Right atrium auricular region (tissue), 2 donors: ENCODE results near the gene FOXP1. TPM values are rescaled to one million over a fixed set of nuclear protein-coding genes. Genes with fewer than 3 reads are reported as not detected.

Experiments
- DNase-seq: peaks from one replicate; pipeline ENCODE4 v3.0.0-alpha.2; 2019; ENCODE audit warnings: low spot score
- H3K27ac ChIP-seq, 2 donors: fragments of 200-600 bp; sonication (generic); 1 replicate in 1 of 2; 2 replicates in 1 of 2; pipeline ENCODE4 v1.5.1; 2016 to 2019
- H3K27me3 ChIP-seq, 2 donors: fragments of 200-600 bp; sonication (generic); one replicate each; pipeline versions ENCODE4 v1.5.1 to v1.6.0; 2017 to 2019
- H3K36me3 ChIP-seq: fragments of 200-600 bp; sonication (generic); one replicate; pipeline ENCODE4 v1.5.1; 2016
- H3K4me1 ChIP-seq, 2 donors: fragments of 200-600 bp; sonication (generic); one replicate each; pipeline versions ENCODE4 v1.5.1 to v1.6.0; 2017 to 2019
- H3K4me3 ChIP-seq, 2 donors: fragments of 200-600 bp; sonication (generic); 1 replicate in 1 of 2; 2 replicates in 1 of 2; pipeline ENCODE4 v1.5.1; 2017 to 2019; ENCODE audit warnings: mild to moderate bottlenecking in 1 of 2, moderate library complexity in 1 of 2
- H3K9me3 ChIP-seq, 2 donors: fragments of 200-600 bp; sonication (generic); one replicate each; pipeline ENCODE4 v1.5.1; 2019
- total RNA-seq, 2 donors: library from RNA; depleted of rRNA; stranded (reverse); fragments of >200 nt; gene quantifications; one replicate each; pipeline ENCODE4 v1.1.0, GENCODE V29; 2016
- TF ChIP-seq, protein P1 (sequence below), 2 donors: fragments of 200-600 bp; sonication (generic); IDR thresholded peaks; one replicate each; pipeline ENCODE4 v1.5.1; 2019; ENCODE audit warnings: antibody characterized with exemption in 2 of 2

FOXP1 gene
- total RNA-seq, 2 donors from 2014 or later: 39.2 to 59.0 TPM

DNA sequence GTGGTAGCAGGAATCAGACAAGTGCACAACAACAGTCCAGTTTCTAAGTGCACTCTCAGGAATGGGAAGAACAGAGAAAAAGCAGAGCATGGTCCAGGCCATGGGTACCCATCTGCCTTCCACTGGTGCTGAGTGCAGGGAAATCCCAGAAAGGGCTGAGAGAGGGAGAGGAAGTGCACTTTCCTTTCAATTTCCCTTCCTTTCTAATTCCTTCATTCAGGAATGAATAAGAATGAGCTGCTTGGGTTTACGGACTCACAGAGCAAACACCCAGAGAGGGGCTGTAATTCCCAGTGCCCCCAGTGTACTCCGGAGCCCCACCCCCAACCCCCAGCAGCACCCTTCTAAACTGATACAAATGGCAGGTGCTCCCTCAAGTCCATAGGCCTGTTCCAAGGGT, 300.6 kb downstream of the FOXP1 start:
- H3K4me1 ChIP-seq: no peaks in the 10 kb centered on the region
- H3K4me3 ChIP-seq: no peak overlapping the region
- no peaks in the 10 kb centered on the region for H3K9me3 ChIP-seq
- no peaks in the 10 kb centered on the region for H3K36me3 ChIP-seq
- TF ChIP-seq, protein P1, sequence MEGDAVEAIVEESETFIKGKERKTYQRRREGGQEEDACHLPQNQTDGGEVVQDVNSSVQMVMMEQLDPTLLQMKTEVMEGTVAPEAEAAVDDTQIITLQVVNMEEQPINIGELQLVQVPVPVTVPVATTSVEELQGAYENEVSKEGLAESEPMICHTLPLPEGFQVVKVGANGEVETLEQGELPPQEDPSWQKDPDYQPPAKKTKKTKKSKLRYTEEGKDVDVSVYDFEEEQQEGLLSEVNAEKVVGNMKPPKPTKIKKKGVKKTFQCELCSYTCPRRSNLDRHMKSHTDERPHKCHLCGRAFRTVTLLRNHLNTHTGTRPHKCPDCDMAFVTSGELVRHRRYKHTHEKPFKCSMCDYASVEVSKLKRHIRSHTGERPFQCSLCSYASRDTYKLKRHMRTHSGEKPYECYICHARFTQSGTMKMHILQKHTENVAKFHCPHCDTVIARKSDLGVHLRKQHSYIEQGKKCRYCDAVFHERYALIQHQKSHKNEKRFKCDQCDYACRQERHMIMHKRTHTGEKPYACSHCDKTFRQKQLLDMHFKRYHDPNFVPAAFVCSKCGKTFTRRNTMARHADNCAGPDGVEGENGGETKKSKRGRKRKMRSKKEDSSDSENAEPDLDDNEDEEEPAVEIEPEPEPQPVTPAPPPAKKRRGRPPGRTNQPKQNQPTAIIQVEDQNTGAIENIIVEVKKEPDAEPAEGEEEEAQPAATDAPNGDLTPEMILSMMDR (IDR thresholded peaks at IDR 0.05): no peak
- DNase-seq: no peak
- H3K27ac ChIP-seq: no peak overlapping the region
- no peaks in the 10 kb centered on the region for H3K27me3 ChIP-seq

DNA sequence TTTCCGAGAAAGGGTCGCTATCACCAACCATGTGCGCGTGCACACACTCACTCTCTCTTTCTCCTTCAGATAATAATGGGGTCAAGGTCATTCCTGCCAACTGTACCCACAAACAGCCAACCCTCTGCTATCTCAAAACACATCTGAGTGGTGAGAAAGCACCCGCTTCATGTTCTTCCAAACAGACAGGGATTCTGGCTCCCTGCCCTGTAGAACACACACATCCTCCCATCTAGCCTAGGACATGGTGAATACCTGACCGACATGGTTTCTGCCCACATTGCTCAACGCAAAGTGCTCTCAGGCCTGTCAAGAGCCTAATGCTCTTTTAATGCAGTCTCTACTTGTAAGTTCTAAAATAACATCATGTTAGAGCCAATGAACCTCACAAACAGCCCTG, 302.2 kb downstream of the FOXP1 start:
- Histone ChIP-seq H3K9me3 (no peaks in the 10 kb centered on the region), H3K4me3 (no peak overlapping the region), H3K27ac (no peak overlapping the region), H3K4me1 (no peaks in the 10 kb centered on the region), H3K36me3 (no peaks in the 10 kb centered on the region), H3K27me3 (no peaks in the 10 kb centered on the region)
- TF ChIP-seq, protein P1 (IDR thresholded peaks at IDR 0.05): no peak
- DNase-seq: no peak

DNA sequence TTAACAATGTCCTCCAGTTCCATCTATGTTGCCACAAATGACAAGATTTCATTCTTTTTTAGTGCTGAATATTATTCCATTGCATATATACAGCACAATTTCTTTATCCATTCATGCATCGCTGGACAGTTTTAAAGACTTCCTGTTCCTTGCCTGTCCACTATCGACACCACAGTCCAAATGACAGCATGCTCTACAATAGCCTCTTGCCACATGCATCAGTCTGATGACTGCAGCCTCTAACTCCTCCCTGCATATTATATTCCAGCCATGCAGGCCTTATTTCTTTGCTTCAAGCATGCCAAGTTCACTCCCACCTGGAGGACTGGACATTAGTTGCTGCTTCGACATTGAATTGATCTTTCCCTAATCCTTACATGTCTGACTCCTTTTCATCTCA, 306.2 kb downstream of the FOXP1 start:
- H3K9me3 ChIP-seq: no peaks in the 10 kb centered on the region
- no peaks in the 10 kb centered on the region for H3K4me1 ChIP-seq
- TF ChIP-seq, protein P1 (IDR thresholded peaks at IDR 0.05): no peak
- no peaks in the 10 kb centered on the region for H3K27me3 ChIP-seq
- H3K36me3 ChIP-seq: no peaks in the 10 kb centered on the region
- H3K27ac ChIP-seq: no peak overlapping the region
- DNase-seq: no peak
- no peak overlapping the region for H3K4me3 ChIP-seq

DNA sequence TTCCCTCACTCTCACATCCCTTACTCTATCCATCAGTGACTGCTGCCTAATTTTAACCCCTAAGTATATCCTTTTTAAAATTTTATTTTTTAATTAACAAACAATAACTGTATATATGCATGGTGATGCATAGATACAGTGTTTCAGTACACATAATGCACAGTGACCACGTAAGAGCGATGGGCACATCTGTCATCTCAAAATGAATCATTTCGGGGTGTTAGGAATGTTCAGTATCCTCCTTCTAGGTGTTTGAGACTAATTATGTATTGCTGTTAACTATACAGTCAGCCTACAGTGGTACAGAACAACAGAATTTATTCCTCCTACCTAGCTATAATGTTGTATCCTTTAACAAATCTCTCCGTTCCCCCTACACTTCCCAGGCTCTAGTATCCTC, 307.0 kb downstream of the FOXP1 start:
- H3K27me3 ChIP-seq: no peaks in the 10 kb centered on the region
- no peak overlapping the region for H3K4me3 ChIP-seq
- TF ChIP-seq, protein P1 (IDR thresholded peaks at IDR 0.05): no peak
- H3K9me3 ChIP-seq: no peaks in the 10 kb centered on the region
- H3K36me3 ChIP-seq: no peaks in the 10 kb centered on the region
- no peak overlapping the region for H3K27ac ChIP-seq
- no peaks in the 10 kb centered on the region for H3K4me1 ChIP-seq
- DNase-seq: no peak

DNA sequence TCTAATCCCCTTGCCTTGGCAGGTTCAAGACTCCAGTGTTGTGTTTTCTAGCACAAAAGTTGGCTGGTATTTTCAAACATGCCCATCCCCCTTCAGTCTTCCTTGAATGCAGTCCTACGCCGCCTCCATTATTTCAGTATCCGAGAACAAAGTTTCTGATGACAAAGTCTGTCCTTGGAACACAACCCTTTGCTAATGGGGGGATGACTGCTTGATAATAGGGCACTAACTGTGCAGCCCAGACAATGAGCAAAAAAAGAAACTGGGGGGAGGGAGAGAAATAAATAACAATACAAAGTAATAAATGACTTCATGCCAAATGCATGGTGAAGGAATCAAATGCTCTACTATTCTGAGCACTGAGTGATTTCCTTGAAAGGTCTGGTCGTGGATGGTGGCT, 310.1 kb downstream of the FOXP1 start:
- Histone ChIP-seq H3K36me3 (no peaks in the 10 kb centered on the region), H3K9me3 (no peaks in the 10 kb centered on the region), H3K27ac (no peak overlapping the region), H3K4me3 (no peak overlapping the region), H3K27me3 (no peaks in the 10 kb centered on the region), H3K4me1 (no peaks in the 10 kb centered on the region)
- TF ChIP-seq, protein P1 (IDR thresholded peaks at IDR 0.05): no peak
- DNase-seq: no peak

DNA sequence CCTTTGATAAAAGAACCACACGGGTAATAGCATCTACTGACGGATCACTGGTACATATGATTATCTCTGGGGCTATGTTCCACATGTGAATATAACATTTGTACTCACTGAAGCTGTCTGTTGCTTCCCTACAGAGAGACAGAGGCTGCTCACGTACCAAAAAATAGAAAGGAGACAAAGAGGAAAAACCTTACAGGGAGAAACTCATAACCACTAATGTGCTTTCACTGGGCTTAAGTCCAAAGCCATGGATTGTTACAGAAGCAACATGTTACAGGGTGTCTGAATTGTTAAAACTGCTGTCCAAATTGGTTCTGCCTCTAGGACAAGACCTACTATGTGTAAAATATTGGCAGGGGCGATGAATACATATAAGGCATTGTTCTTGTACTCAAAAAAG, 311.9 kb downstream of the FOXP1 start:
- Histone ChIP-seq H3K27me3 (no peaks in the 10 kb centered on the region), H3K27ac (no peak overlapping the region), H3K4me3 (no peak overlapping the region), H3K9me3 (no peaks in the 10 kb centered on the region), H3K4me1 (no peaks in the 10 kb centered on the region), H3K36me3 (no peaks in the 10 kb centered on the region)
- TF ChIP-seq, protein P1 (IDR thresholded peaks at IDR 0.05): no peak
- no peak for DNase-seq
